Breast epithelium (tissue), 4 donors: ENCODE results near the gene INS. TPM values are rescaled to one million over a fixed set of nuclear protein-coding genes. Genes with fewer than 3 reads are reported as not detected.

ENCODE experiments used
- DNase-seq, 2 donors: peaks; one replicate each; pipeline ENCODE4 v3.0.0-alpha.2; 2019; ENCODE audit warnings: low spot score in 2 of 2
- H3K27ac ChIP-seq, 2 donors: fragments of 200-600 bp; sonication (generic) in 1 of 2; one replicate each; pipeline ENCODE4 v1.5.1; 2016 to 2019; ENCODE audit warnings: mild to moderate bottlenecking in 1 of 2
- H3K27me3 ChIP-seq, 2 donors: fragments of 200-600 bp; sonication (generic) in 1 of 2; one replicate each; pipeline versions ENCODE4 v1.5.1 to v1.6.0; 2017 to 2019; ENCODE audit warnings: control low read depth in 1 of 2, mild to moderate bottlenecking in 1 of 2
- H3K36me3 ChIP-seq: fragments of 200-600 bp; one replicate; pipeline ENCODE4 v1.5.1; 2019
- H3K4me1 ChIP-seq, 2 donors: fragments of 200-600 bp; sonication (generic); one replicate each; pipeline ENCODE4 v1.5.1; 2016 to 2019; ENCODE audit warnings: control low read depth in 1 of 2
- H3K4me3 ChIP-seq, 3 donors: fragments of 200-600 bp; sonication (generic); 1 replicate in 2 of 3; 2 replicates in 1 of 3; pipeline ENCODE4 v1.5.1; 2016 to 2019; ENCODE audit warnings: mild to moderate bottlenecking in 3 of 3, moderate library complexity in 2 of 3
- H3K9me3 ChIP-seq, 2 donors: fragments of 200-600 bp; sonication (generic) in 1 of 2; one replicate each; pipeline ENCODE4 v1.5.1; 2016 to 2019; ENCODE audit warnings: control low read depth in 1 of 2
- CTCF ChIP-seq, 3 donors: fragments of 450-650 bp; IDR thresholded peaks; one replicate each; pipeline ENCODE4 v1.5.1; 2016 to 2017; ENCODE audit warnings: antibody characterized with exemption in 3 of 3, mild to moderate bottlenecking in 3 of 3, moderate library complexity in 3 of 3
- POLR2A ChIP-seq: fragments of 450-650 bp; IDR thresholded peaks from one replicate; pipeline ENCODE4 v1.6.1; 2016; ENCODE audit warnings: antibody characterized with exemption, mild to moderate bottlenecking, moderate library complexity
- POLR2AphosphoS5 ChIP-seq, 3 donors: sonication (generic); formaldehyde crosslinking; IDR thresholded peaks; one replicate each; pipeline ENCODE4 v1.6.1; 2017; ENCODE audit warnings: antibody characterized with exemption in 3 of 3
- intact Hi-C: fragments of 100-400 bp; cut with DNase I; formaldehyde crosslinking; loops from one replicate; pipeline ENCODE4 v1.15.1; 2023; ENCODE audit warnings: low total_unique reads
- total RNA-seq, 3 donors: library from RNA; depleted of rRNA; stranded (reverse); fragments of >200 nt; gene quantifications; one replicate each; pipeline ENCODE4 v1.1.0, GENCODE V29; 2016

INS gene
- total RNA-seq, 3 donors from 2014 or later: not detected

GRCh38 chr11:2186669-2187279 lies 25.8 kb upstream of the INS start:
- intact Hi-C loops: loop anchor here (5.0 kb wide), 1 partner anchor 226 kb away; no protein-coding TSS in a partner anchor
- H3K4me3 ChIP-seq: no peak overlapping the region
- TF ChIP-seq CTCF (IDR thresholded peaks at IDR 0.05) (peak in 2 of 3 donors; percentile 10 to 45), POLR2A (no peak)
- no peaks in the 10 kb centered on the region for H3K36me3 ChIP-seq
- no peaks in the 10 kb centered on the region for H3K4me1 ChIP-seq
- no peak for DNase-seq
- H3K27me3 ChIP-seq: peaks cover 0 to 20% of the 10 kb centered on the region in 2 donors
- no peaks in the 10 kb centered on the region for H3K9me3 ChIP-seq
- H3K27ac ChIP-seq: no peak overlapping the region

- H3K27ac ChIP-seq: no peak overlapping the region
- H3K27me3 ChIP-seq: peaks cover 0 to 14% of the 10 kb centered on the region in 2 donors
- H3K9me3 ChIP-seq: no peaks in the 10 kb centered on the region
- H3K4me1 ChIP-seq: no peaks in the 10 kb centered on the region
- no peak for DNase-seq
- no peak overlapping the region for H3K4me3 ChIP-seq
- no peaks in the 10 kb centered on the region for H3K36me3 ChIP-seq
- intact Hi-C loops: loop anchor here (5.0 kb wide), 1 partner anchor 227 kb away; no protein-coding TSS in a partner anchor
- no peak for TF ChIP-seq POLR2A
- no peak for TF ChIP-seq POLR2AphosphoS5 (IDR thresholded peaks at IDR 0.05)
- no peak for TF ChIP-seq CTCF (IDR thresholded peaks at IDR 0.05)
These were observed 24.5 kb upstream of the INS start for GRCh38 chr11:2185324-2186085.

GRCh38 chr11:2182692-2183474 lies 21.9 kb upstream of the INS start:
- Histone ChIP-seq H3K9me3 (no peaks in the 10 kb centered on the region), H3K4me1 (no peaks in the 10 kb centered on the region), H3K27ac (no peak overlapping the region), H3K36me3 (no peaks in the 10 kb centered on the region), H3K4me3 (no peak overlapping the region), H3K27me3 (peaks cover 0 to 18% of the 10 kb centered on the region in 2 donors)
- no peak for TF ChIP-seq POLR2A
- no peak for TF ChIP-seq CTCF (IDR thresholded peaks at IDR 0.05)
- TF ChIP-seq POLR2AphosphoS5 (IDR thresholded peaks at IDR 0.05): no peak
- intact Hi-C loops: no loop called here
- no peak for DNase-seq

- Histone ChIP-seq H3K4me3 (no peak overlapping the region), H3K27ac (no peak overlapping the region), H3K9me3 (no peaks in the 10 kb centered on the region), H3K36me3 (no peaks in the 10 kb centered on the region), H3K27me3 (peaks cover 0 to 18% of the 10 kb centered on the region in 2 donors), H3K4me1 (no peaks in the 10 kb centered on the region)
- intact Hi-C loops: no loop called here
- TF ChIP-seq POLR2A (no peak), CTCF (IDR thresholded peaks at IDR 0.05) (no peak), POLR2AphosphoS5 (IDR thresholded peaks at IDR 0.05) (no peak)
- no peak for DNase-seq
These were observed 21.1 kb upstream of the INS start for GRCh38 chr11:2182075-2182474.
